ENCODE data around the gene SUPT20HL1. TPM values are rescaled to one million over a fixed set of nuclear protein-coding genes. Genes with fewer than 3 reads are reported as not detected.

The SUPT20HL1 gene
- total and polyA plus RNA-seq, 10 of the 15 experiments (the other 5 are each of a cell fraction or from before 2014, with no cell fraction given): not detected

GRCh38 chrX:24332878-24333277, 27.6 kb upstream of the SUPT20HL1 start:
- in situ Hi-C loops (cut with MboI) (no loop called here), intact Hi-C loops (cut with micrococcal nuclease; ENCODE audit: unreplicated experiment) (no loop called here)
- H3K36me3 ChIP-seq (ENCODE audit: control insufficient read depth in 2 of 2, insufficient read depth in 2 of 2, low read length in 1 of 2): no peaks in the 10 kb centered on the region
- H3K27ac ChIP-seq (ENCODE audit: control insufficient read depth, insufficient read depth): no peak overlapping the region
- H4K20me1 ChIP-seq (ENCODE audit: control insufficient read depth, insufficient read depth): no peaks in the 10 kb centered on the region
- H3K9me3 ChIP-seq (replicated peaks; ENCODE audit: control insufficient read depth, insufficient read depth, low read length): no peaks in the 10 kb centered on the region
- no peak overlapping the region for H3K9ac ChIP-seq (ENCODE audit: control insufficient read depth, insufficient read depth, low read length)
- SMC1A ChIA-PET (ENCODE audit: uncharacterized antibody, unreplicated experiment): no interaction called here
- WGBS (ENCODE audit: insufficient coverage, insufficient replicate concordance, low lambda C conversion rate, missing lambda C conversion rate): 26% methylated on average over 4 of the region's 4 CpGs
- FAIRE-seq (no peak), DNase-seq (ENCODE audit: low read depth, low spot score) (no peak), ATAC-seq (no peak)
- TF ChIP-seq MYC (IDR thresholded peaks at IDR 0.05; ENCODE audit: insufficient read depth, insufficient read length, insufficient replicate concordance, low read length, severe bottlenecking) (no peak), TARDBP (IDR thresholded peaks at IDR 0.05; ENCODE audit: borderline replicate concordance) (no peak), NFIC (IDR thresholded peaks at IDR 0.05; ENCODE audit: low read depth, low read length) (no peak), USF1 (IDR thresholded peaks at IDR 0.05; ENCODE audit: borderline replicate concordance, extremely low read length, insufficient read depth, low read depth, low read length) (no peak), ZNF592 (IDR thresholded peaks at IDR 0.05) (no peak), SREBF2 (IDR thresholded peaks at IDR 0.05; ENCODE audit: low read length) (no peak), BCL11A (IDR thresholded peaks at IDR 0.05; ENCODE audit: low read depth, low read length) (no peak), SMC3 (IDR thresholded peaks at IDR 0.05; ENCODE audit: borderline replicate concordance, low read length) (no peak), NRF1 (conservative IDR thresholded peaks at IDR 0.05; ENCODE audit: low read depth, low read length) (no peak), RUNX3 (IDR thresholded peaks at IDR 0.05; ENCODE audit: low read length) (no peak), CEBPB (IDR thresholded peaks at IDR 0.05; ENCODE audit: borderline replicate concordance in 1 of 2, low read depth in 2 of 2, low read length in 2 of 2) (no peak)
- TF ChIP-seq, protein P1, sequence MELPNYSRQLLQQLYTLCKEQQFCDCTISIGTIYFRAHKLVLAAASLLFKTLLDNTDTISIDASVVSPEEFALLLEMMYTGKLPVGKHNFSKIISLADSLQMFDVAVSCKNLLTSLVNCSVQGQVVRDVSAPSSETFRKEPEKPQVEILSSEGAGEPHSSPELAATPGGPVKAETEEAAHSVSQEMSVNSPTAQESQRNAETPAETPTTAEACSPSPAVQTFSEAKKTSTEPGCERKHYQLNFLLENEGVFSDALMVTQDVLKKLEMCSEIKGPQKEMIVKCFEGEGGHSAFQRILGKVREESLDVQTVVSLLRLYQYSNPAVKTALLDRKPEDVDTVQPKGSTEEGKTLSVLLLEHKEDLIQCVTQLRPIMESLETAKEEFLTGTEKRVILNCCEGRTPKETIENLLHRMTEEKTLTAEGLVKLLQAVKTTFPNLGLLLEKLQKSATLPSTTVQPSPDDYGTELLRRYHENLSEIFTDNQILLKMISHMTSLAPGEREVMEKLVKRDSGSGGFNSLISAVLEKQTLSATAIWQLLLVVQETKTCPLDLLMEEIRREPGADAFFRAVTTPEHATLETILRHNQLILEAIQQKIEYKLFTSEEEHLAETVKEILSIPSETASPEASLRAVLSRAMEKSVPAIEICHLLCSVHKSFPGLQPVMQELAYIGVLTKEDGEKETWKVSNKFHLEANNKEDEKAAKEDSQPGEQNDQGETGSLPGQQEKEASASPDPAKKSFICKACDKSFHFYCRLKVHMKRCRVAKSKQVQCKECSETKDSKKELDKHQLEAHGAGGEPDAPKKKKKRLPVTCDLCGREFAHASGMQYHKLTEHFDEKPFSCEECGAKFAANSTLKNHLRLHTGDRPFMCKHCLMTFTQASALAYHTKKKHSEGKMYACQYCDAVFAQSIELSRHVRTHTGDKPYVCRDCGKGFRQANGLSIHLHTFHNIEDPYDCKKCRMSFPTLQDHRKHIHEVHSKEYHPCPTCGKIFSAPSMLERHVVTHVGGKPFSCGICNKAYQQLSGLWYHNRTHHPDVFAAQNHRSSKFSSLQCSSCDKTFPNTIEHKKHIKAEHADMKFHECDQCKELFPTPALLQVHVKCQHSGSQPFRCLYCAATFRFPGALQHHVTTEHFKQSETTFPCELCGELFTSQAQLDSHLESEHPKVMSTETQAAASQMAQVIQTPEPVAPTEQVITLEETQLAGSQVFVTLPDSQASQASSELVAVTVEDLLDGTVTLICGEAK (IDR thresholded peaks at IDR 0.05; ENCODE audit: borderline replicate concordance): no peak
- no peaks in the 10 kb centered on the region for H3K79me2 ChIP-seq (ENCODE audit: control insufficient read depth, insufficient read depth, low read length)
- no peak overlapping the region for H3K4me2 ChIP-seq (ENCODE audit: control insufficient read depth, insufficient read depth)
- POLR2A ChIA-PET: interaction anchor here (0.6 kb wide), 1 partner anchor 622 kb away, joined by 3 read pairs; no protein-coding TSS in a partner anchor
- BruUV-seq (replicated peaks): no TSS peak
- H3K4me3 ChIP-seq: no peak overlapping the region
- RAD21 ChIA-PET (ENCODE audit: unreplicated experiment): no interaction called here
- H3K4me1 ChIP-seq (ENCODE audit: control insufficient read depth, insufficient read depth, low read length): no peaks in the 10 kb centered on the region
- no peaks in the 10 kb centered on the region for H3K27me3 ChIP-seq (replicated peaks in 1 of 2; ENCODE audit: control insufficient read depth in 2 of 2, insufficient read depth in 2 of 2, low read length in 1 of 2)
- CTCF ChIA-PET: no interaction called here
- no peak overlapping the region for H2AFZ ChIP-seq (ENCODE audit: control insufficient read depth, low read depth, low read length)
